NB4 (cell line): ENCODE results near the gene SLC16A3.

Experiments used
- DNase-seq: peaks from one replicate; pipeline ENCODE4 v3.0.0; 2010; ENCODE audit warnings: low read depth
- H3K4me3 ChIP-seq: one replicate; pipeline ENCODE4 v1.5.1; 2011; ENCODE audit warnings: mild to moderate bottlenecking, low read depth, low read length, moderate library complexity
- CTCF ChIP-seq: IDR thresholded peaks from one replicate; pipeline ENCODE4 v1.5.1; 2012; ENCODE audit warnings: low read depth, low read length
- MAX ChIP-seq: IDR thresholded peaks from 2 replicates; pipeline ENCODE4 v1.6.1; 2011; ENCODE audit warnings: low read depth, low read length
- MYC ChIP-seq: IDR thresholded peaks from 2 replicates; pipeline ENCODE4 v1.6.1; 2011; ENCODE audit warnings: low read depth, low read length
- POLR2A ChIP-seq: IDR thresholded peaks from 2 replicates; pipeline ENCODE4 v1.6.1; 2011; ENCODE audit warnings: mild to moderate bottlenecking; ENCODE audit not compliant: insufficient read length; ENCODE audit errors: extremely low read depth

SLC16A3 gene

DNA sequence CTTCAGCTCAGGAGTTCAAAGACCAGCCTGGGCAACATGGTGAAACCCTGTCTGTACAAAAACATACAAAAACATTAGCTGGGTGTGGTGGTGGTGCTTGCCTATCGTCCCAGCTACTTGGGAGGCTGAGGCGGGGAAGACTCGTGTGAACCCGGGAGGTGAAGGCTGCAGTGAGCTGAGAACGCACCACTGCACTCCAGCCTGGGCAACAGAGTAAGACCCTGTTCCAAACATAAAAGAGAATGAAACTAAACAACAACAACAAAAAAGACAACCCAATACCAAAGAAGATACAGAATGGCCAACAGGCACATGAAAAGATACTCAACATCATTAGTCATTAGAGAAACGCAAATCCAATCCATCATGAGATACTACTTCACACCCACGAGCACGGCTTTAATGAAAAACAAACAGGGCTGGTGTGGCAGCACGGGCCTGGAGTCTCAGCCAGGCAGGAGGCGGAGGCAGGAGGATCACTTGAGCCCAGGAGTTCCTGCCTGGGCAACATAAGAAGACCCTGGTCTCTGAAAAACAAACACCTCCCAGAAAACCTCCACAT is 7.4 kb upstream of the SLC16A3 start:
- no peak overlapping the region for H3K4me3 ChIP-seq
- DNase-seq, result no peak
- no peak for TF ChIP-seq MAX

GRCh38 chr17:82222816-82223215 is 6.0 kb upstream of the SLC16A3 start:
- no peak overlapping the region for H3K4me3 ChIP-seq
- no peak for DNase-seq
- no peak for TF ChIP-seq MAX
- no peak for TF ChIP-seq POLR2A
- no peak for TF ChIP-seq MYC
- no peak for TF ChIP-seq CTCF

DNA sequence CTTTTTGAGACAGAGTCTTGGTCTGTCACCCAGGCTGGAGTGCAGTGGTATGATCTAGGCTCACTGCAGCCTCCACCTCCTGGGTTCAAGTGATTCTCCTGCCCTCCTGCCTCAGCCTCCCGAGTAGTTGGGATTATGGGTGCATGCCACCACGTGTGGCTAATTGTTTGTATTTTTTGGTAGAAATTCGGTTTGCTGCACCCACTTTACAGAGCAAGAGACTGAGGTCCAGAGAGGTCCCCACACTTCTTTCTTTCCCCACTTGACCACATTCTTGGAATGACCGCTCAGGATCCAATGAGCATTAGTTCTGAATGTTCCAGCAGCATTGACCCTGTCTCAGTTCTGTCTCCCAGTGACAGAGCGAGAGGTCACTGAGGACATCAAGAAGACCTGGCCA is 5.3 kb upstream of the SLC16A3 start:
- H3K4me3 ChIP-seq, result no peak overlapping the region
- TF ChIP-seq POLR2A (no peak), CTCF (no peak), MYC (no peak), MAX (no peak)
- no peak for DNase-seq

DNA sequence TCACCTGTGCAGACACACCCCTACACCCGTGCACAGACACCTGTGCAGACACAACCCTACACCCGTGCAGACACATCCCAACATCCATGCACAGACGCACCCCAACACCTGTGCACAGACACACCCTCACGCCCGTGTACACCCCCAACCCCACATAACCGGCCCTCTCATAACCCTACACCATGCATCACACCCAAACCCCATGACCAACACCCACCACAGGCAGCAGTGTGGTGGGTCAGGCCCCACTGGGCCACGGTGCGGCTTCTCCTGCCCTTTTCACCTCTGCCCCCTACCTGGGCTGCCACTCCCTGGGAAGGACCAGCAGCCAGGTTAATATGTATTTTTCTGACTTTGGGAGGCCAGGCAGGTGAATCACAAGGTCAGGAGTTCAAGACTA is 4.2 kb upstream of the SLC16A3 start:
- no peak for DNase-seq
- no peak overlapping the region for H3K4me3 ChIP-seq
- TF ChIP-seq CTCF (no peak), POLR2A (no peak), MYC (no peak), MAX (no peak)

DNA sequence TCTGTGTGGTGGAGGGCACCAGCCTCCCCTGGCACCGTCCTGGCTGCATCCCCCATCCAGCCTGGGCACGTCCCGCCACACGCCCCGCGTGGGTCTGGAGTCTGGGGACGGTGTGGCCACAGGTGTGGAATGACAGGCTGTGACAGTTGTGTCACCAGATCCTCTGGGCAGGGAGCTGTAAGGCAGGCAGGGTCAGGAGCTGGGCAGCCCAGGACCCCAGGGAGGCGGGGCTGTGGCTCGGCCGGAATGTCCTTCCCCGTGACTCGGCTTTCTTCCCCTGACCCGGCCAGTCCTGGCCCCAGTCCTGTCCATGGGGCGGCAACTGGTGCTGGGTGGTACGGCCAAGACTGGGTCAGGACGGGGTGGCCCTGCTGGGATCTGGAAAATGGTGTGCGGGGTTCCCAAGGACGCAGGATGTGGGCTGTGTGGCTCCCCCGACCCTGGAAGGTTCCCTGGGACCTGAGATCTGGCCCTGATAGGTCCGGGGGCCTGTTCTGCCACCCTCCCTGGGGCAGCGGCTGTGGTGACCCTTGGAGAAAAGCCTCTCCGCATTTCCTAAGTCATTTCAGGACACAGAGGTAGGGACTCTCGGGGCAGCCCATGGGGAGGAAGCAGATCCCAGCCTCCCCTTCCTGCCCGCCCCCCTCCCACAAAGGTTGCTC is 3.3 kb upstream of the SLC16A3 start:
- H3K4me3 ChIP-seq, result no peak overlapping the region
- TF ChIP-seq POLR2A (no peak), CTCF (no peak), MYC (no peak), MAX (no peak)
- no peak for DNase-seq

GRCh38 chr17:82226146-82226808 is 2.6 kb upstream of the SLC16A3 start:
- no peak overlapping the region for H3K4me3 ChIP-seq
- no peak for TF ChIP-seq MYC
- no peak for TF ChIP-seq POLR2A
- no peak for TF ChIP-seq CTCF
- TF ChIP-seq MAX, result no peak
- DNase-seq, result no peak
